Gastrocnemius medialis (tissue), 4 donors: ENCODE measurements around the gene ENOX1. TPM values are rescaled to one million over a fixed set of nuclear protein-coding genes. Genes with fewer than 3 reads are reported as not detected.

Experiments
- ATAC-seq, 2 donors: fragments of 150-250 bp; one replicate each; pipeline ENCODE4 v1.9.1; 2016
- DNase-seq, 2 donors: peaks; one replicate each; pipeline ENCODE4 v3.0.0-alpha.2; 2019
- H3K27ac ChIP-seq, 4 donors: fragments of 200-600 bp; sonication (generic); 1 replicate in 1 of 4; 2 replicates in 3 of 4; pipeline ENCODE4 v1.5.1; 2016 to 2018; ENCODE audit warnings: mild to moderate bottlenecking in 2 of 4, moderate library complexity in 1 of 4
- H3K27me3 ChIP-seq, 3 donors: fragments of 200-600 bp; sonication (generic) in 2 of 3; 1 replicate in 1 of 3; 2 replicates in 2 of 3; pipeline versions ENCODE4 v1.5.1 to v1.6.0; 2016 to 2019; ENCODE audit warnings: mild to moderate bottlenecking in 1 of 3, moderate library complexity in 1 of 3
- H3K36me3 ChIP-seq, 2 donors: fragments of 200-600 bp; sonication (generic) in 1 of 2; one replicate each; pipeline ENCODE4 v1.5.1; 2017 to 2018
- H3K4me1 ChIP-seq, 2 donors: fragments of 200-600 bp; sonication (generic) in 1 of 2; one replicate each; pipeline ENCODE4 v1.5.1; 2016 to 2017; ENCODE audit warnings: mild to moderate bottlenecking in 2 of 2
- H3K4me3 ChIP-seq, 4 donors: fragments of 200-600 bp; sonication (generic) in 3 of 4; 1 replicate in 1 of 4; 2 replicates in 3 of 4; pipeline ENCODE4 v1.5.1; 2016 to 2019; ENCODE audit warnings: mild to moderate bottlenecking in 2 of 4
- H3K9me3 ChIP-seq, 3 donors: fragments of 200-600 bp; sonication (generic) in 2 of 3; 1 replicate in 1 of 3; 2 replicates in 2 of 3; pipeline ENCODE4 v1.5.1; 2016 to 2019
- POLR2A ChIP-seq, 2 donors: fragments of 450-650 bp; IDR thresholded peaks; one replicate each; pipeline ENCODE4 v1.6.1; 2017; ENCODE audit warnings: antibody characterized with exemption in 2 of 2, mild to moderate bottlenecking in 2 of 2, moderate library complexity in 2 of 2
- in situ Hi-C, 4 donors: fragments of 200-750 bp; cut with MboI; loops; one replicate each; pipeline versions ENCODE4 v1.15.0 to v1.8.0; 2017; ENCODE audit warnings: low sequenced_read_pairs in 4 of 4
- intact Hi-C: fragments of 100-400 bp; cut with DNase I; formaldehyde crosslinking; loops from one replicate; pipeline ENCODE4 v1.15.1; 2023; ENCODE audit warnings: low total_unique reads
- total RNA-seq, 4 donors: library from RNA; depleted of rRNA; stranded (reverse); fragments of >200 nt; gene quantifications; one replicate each; pipeline versions ENCODE4 v1.1.0 to v1.2.3, GENCODE V29; 2016
- TF ChIP-seq, protein P1 (sequence below), 5 experiments: fragments of 450-650 bp in 3 of 5; fragments of 200-600 bp in 2 of 5; sonication (generic) in 2 of 5; IDR thresholded peaks in 4 of 5; conservative IDR thresholded peaks in 1 of 5; 1 replicate in 4 of 5; 2 replicates in 1 of 5; pipeline ENCODE4 v1.5.1; 2016 to 2019; ENCODE audit warnings: antibody characterized with exemption in 5 of 5, mild to moderate bottlenecking in 3 of 5, moderate library complexity in 3 of 5

ENOX1 gene
- total RNA-seq, 4 donors from 2014 or later: 0.46 to 3.5 (median 1.8) TPM

DNA sequence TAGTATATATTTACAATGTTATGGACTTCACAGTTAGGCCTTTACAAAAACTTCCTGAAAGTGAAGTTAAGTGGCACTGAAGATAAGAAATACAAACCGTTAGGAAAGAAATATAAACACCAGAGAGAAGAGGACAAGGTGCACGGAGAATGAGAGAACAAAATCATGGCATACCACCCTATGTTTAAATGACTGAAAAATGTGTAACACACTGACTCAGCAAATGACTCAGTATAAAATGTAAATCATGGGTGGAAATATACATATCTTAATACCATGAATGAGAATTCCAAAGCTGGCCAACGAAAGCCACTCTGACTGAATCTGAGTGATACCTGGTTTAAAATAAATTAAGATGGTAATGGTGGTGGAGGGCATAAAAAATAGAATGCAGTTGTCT, 502.6 kb downstream of the ENOX1 start:
- Histone ChIP-seq H3K4me3 (no peak overlapping the region), H3K4me1 (peaks cover 7 to 9% of the 10 kb centered on the region in 2 donors), H3K27ac (no peak overlapping the region), H3K36me3 (no peaks in the 10 kb centered on the region), H3K9me3 (no peaks in the 10 kb centered on the region), H3K27me3 (no peaks in the 10 kb centered on the region)
- ATAC-seq: no peak
- TF ChIP-seq, protein P1, sequence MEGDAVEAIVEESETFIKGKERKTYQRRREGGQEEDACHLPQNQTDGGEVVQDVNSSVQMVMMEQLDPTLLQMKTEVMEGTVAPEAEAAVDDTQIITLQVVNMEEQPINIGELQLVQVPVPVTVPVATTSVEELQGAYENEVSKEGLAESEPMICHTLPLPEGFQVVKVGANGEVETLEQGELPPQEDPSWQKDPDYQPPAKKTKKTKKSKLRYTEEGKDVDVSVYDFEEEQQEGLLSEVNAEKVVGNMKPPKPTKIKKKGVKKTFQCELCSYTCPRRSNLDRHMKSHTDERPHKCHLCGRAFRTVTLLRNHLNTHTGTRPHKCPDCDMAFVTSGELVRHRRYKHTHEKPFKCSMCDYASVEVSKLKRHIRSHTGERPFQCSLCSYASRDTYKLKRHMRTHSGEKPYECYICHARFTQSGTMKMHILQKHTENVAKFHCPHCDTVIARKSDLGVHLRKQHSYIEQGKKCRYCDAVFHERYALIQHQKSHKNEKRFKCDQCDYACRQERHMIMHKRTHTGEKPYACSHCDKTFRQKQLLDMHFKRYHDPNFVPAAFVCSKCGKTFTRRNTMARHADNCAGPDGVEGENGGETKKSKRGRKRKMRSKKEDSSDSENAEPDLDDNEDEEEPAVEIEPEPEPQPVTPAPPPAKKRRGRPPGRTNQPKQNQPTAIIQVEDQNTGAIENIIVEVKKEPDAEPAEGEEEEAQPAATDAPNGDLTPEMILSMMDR (IDR thresholded peaks at IDR 0.05 in 4 of 5, conservative IDR thresholded peaks at IDR 0.05 in 1 of 5): no peak
- no peak for TF ChIP-seq POLR2A (IDR thresholded peaks at IDR 0.05)
- in situ Hi-C loops (no loop called here), intact Hi-C loops (no loop called here)
- DNase-seq: no peak

DNA sequence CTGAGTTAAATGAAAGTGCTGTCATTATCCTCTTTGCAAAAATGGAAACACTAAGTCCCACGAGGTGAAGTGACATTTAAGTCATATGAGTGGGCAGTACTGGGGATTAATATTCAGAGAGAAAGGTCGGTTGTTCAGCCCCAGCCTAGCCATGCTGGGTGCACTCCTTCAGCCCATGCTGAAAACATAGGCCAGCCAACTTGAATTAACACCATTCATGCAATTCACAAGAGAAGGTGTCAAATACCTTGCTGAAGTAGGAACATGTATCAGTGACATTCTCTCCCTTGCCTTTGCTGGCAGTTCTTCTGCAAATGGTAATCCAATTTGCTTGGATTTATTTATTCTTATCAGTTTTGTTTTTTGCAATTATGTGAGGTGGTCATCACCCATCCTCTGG, 507.1 kb downstream of the ENOX1 start:
- no peaks in the 10 kb centered on the region for H3K9me3 ChIP-seq
- no peaks in the 10 kb centered on the region for H3K27me3 ChIP-seq
- no peak overlapping the region for H3K27ac ChIP-seq
- ATAC-seq: no peak
- in situ Hi-C loops (no loop called here), intact Hi-C loops (no loop called here)
- no peak overlapping the region for H3K4me3 ChIP-seq
- no peak for DNase-seq
- no peaks in the 10 kb centered on the region for H3K36me3 ChIP-seq
- H3K4me1 ChIP-seq: no peaks in the 10 kb centered on the region
- TF ChIP-seq POLR2A (IDR thresholded peaks at IDR 0.05): no peak
- TF ChIP-seq, protein P1 (IDR thresholded peaks at IDR 0.05 in 4 of 5, conservative IDR thresholded peaks at IDR 0.05 in 1 of 5): no peak

DNA sequence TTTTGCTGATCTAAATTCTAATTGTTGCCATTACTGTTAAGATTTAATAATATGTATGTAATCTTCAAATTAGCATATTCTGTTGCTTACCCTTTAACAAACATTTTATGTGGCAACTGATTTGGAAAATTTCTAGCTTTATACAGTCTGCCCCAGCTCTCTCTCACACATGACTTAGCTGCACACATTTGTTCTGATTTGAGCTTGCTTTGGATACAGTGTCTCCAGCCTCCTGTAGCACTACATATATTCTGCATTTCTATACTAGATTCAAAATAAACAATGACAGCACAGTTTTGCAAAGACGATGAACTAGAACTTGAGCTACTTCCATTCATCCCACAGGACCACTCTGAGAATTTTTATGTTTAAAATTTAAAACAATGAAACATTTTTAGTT, 508.6 kb downstream of the ENOX1 start:
- ATAC-seq (no peak), DNase-seq (no peak)
- no peaks in the 10 kb centered on the region for H3K36me3 ChIP-seq
- H3K27me3 ChIP-seq: no peaks in the 10 kb centered on the region
- in situ Hi-C loops (no loop called here), intact Hi-C loops (no loop called here)
- H3K27ac ChIP-seq: no peak overlapping the region
- H3K4me1 ChIP-seq: no peaks in the 10 kb centered on the region
- H3K4me3 ChIP-seq: no peak overlapping the region
- TF ChIP-seq POLR2A (IDR thresholded peaks at IDR 0.05): no peak
- H3K9me3 ChIP-seq: no peaks in the 10 kb centered on the region

DNA sequence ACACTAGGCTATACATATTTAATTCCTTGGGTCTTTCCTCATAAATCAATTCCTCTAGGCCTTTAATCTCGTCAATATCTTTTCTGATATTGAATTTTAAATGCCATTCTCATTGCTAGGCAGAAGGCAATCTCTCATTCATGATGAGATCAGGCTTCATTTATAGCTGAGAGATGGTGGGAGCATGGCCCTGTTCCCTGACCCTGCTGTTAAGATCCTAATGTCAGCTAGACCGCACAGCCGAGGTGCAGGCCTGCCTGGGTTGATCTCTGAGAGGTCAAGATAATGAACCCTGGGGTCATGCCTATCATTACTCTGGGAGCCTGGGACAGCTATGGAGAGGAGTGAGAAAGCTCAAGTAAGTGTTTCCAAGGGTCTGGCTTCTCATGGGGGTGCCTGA, 509.6 kb downstream of the ENOX1 start:
- intact Hi-C loops: no loop called here
- no peak overlapping the region for H3K4me3 ChIP-seq
- no peak overlapping the region for H3K27ac ChIP-seq
- in situ Hi-C loops: no loop called here
- H3K9me3 ChIP-seq: no peaks in the 10 kb centered on the region
- TF ChIP-seq, protein P1 (IDR thresholded peaks at IDR 0.05 in 4 of 5, conservative IDR thresholded peaks at IDR 0.05 in 1 of 5): no peak
- TF ChIP-seq POLR2A (IDR thresholded peaks at IDR 0.05): no peak
- DNase-seq (no peak), ATAC-seq (no peak)
- H3K4me1 ChIP-seq: no peaks in the 10 kb centered on the region
- H3K36me3 ChIP-seq: no peaks in the 10 kb centered on the region
- no peaks in the 10 kb centered on the region for H3K27me3 ChIP-seq

DNA sequence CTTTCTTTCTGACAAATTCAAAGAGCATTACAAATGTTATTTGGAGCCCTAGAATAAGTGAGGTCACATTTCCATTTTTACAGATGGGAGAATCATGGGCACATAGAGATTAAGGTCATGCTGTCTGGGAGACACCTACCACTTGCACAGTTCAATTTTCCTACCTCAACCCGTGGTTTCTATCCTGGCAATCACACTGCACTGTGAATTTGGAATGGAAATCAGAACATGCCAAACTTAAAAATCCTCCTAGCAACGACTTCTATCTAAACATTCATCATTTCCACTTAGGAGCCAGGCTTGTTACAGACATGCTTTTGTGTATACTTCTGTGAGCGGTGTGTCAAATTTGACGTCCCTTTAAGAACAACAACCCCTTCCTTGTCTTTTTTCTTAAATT, 511.9 kb downstream of the ENOX1 start:
- Histone ChIP-seq H3K36me3 (no peaks in the 10 kb centered on the region), H3K27ac (no peak overlapping the region), H3K4me3 (no peak overlapping the region), H3K9me3 (no peaks in the 10 kb centered on the region), H3K4me1 (no peaks in the 10 kb centered on the region), H3K27me3 (no peaks in the 10 kb centered on the region)
- ATAC-seq: no peak
- intact Hi-C loops (no loop called here), in situ Hi-C loops (no loop called here)
- TF ChIP-seq POLR2A (IDR thresholded peaks at IDR 0.05): no peak
- no peak for DNase-seq

DNA sequence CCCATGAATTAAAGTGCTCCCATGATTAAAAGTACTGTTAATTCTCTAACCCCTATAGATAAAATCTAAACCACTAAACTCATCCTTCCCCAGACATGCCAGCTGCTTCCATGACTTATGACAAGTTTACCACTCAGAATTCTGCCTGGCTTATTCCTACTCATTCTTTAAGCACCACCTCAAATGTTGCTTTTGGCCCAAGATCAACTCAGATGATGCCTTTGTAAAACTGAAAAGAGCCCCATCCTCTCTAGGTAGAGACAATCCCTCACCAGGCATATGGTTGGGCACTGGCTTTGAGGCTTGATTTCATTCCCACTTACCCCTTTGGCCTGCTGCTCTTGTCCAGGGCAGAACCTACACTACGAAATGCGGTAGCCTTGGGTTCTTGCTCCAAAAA, 513.4 kb downstream of the ENOX1 start:
- no peak for ATAC-seq
- intact Hi-C loops: no loop called here

More for the DNA sequence above, 513.4 kb downstream of the ENOX1 start:
- TF ChIP-seq POLR2A (IDR thresholded peaks at IDR 0.05): no peak
- TF ChIP-seq, protein P1 (IDR thresholded peaks at IDR 0.05 in 4 of 5, conservative IDR thresholded peaks at IDR 0.05 in 1 of 5): no peak
- Histone ChIP-seq H3K4me1 (peaks cover 11 to 13% of the 10 kb centered on the region in 2 donors), H3K4me3 (no peak overlapping the region), H3K36me3 (no peaks in the 10 kb centered on the region), H3K27me3 (no peaks in the 10 kb centered on the region), H3K27ac (no peak overlapping the region), H3K9me3 (no peaks in the 10 kb centered on the region)
- no peak for DNase-seq
- in situ Hi-C loops: no loop called here
